Activated CD4-positive, alpha-beta T cell treated with anti-CD3 and anti-CD28 coated beads for 36 hours (primary cell): Measurements from ENCODE around the gene SGIP1. TPM values are rescaled to one million over a fixed set of nuclear protein-coding genes. Genes with fewer than 3 reads are reported as not detected.

Experiments used
- ATAC-seq: fragments of 200-7000 bp; cut with Tn5 transposase; one replicate; pipeline ENCODE4 v1.10.0; 2021; ENCODE audit warnings: mild to moderate bottlenecking, moderate library complexity
- CTCF ChIA-PET: fragments of 350-600 bp; sonication (Branson Sonifier 250); formaldehyde crosslinking; loops from one replicate; lab custom pipeline; 2021; ENCODE audit warnings: antibody characterized with exemption; lab: Charles Lee
- POLR2A ChIA-PET: fragments of 350-600 bp; sonication (Branson Sonifier 250); formaldehyde crosslinking; loops from one replicate; lab custom pipeline; 2021; ENCODE audit warnings: antibody characterized with exemption, inconsistent platforms; lab: Charles Lee
- DNase-seq: peaks from one replicate; pipeline ENCODE4 v3.0.0-alpha.2; 2020
- H3K27ac Mint-ChIP-seq: one replicate; pipeline ENCODE4 v1.8.0; 2021; ENCODE audit warnings: mixed read lengths
- H3K27me3 Mint-ChIP-seq: one replicate; pipeline ENCODE4 v1.8.0; 2021; ENCODE audit warnings: mixed read lengths
- H3K36me3 Mint-ChIP-seq: one replicate; pipeline ENCODE4 v1.8.0; 2021; ENCODE audit warnings: low read depth, mixed read lengths
- H3K4me1 Mint-ChIP-seq: one replicate; pipeline ENCODE4 v1.8.0; 2021; ENCODE audit warnings: mixed read lengths
- H3K4me3 Mint-ChIP-seq: one replicate; pipeline ENCODE4 v1.8.0; 2021; ENCODE audit warnings: mild to moderate bottlenecking, moderate library complexity, mixed read lengths
- H3K9me3 Mint-ChIP-seq: one replicate; pipeline ENCODE4 v1.8.0; 2021; ENCODE audit warnings: low read depth, mixed read lengths
- intact Hi-C, 2 experiments: fragments of 100-400 bp; cut with DNase I in 1 of 2; cut with micrococcal nuclease in 1 of 2; formaldehyde crosslinking; loops; one replicate each; pipeline versions ENCODE4 v1.14.2 to v1.15.1; 2022 to 2024; cut with DNase I, micrococcal nuclease
- total RNA-seq, 2 experiments: library from RNA; stranded (reverse); gene quantifications; one replicate each; pipeline ENCODE4 v1.2.3, GENCODE V29; 2021

The SGIP1 gene
- total RNA-seq, 2 experiments from 2014 or later: 0.02 to 0.05 TPM

DNA sequence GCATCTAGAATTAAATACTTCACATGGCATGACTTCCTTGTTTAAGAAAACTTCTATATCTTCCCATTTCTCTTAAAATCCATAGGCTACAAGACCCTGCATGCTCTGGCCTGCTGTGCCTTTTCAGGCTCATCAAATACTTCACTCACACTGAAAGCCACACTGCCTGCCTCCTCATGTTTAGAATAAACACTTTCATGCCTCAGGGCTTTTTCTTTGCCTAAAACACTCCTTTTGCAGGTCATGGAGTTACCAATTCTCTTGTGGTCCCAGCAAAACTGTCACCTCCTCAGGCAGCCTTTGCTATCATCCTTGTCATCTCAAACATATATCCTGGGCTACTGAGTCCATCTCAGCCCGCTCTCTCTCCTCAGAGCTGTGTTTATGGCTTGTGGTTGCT is 5.5 kb downstream of the SGIP1 start:
- POLR2A ChIA-PET: no interaction called here
- H3K36me3 Mint-ChIP-seq: no peaks in the 10 kb centered on the region
- no peak for ATAC-seq
- no peaks in the 10 kb centered on the region for H3K9me3 Mint-ChIP-seq
- no peak overlapping the region for H3K4me3 Mint-ChIP-seq
- no peak for DNase-seq
- intact Hi-C loops: loop anchor here (10.0 kb wide), 1 partner anchor 185 kb away; no protein-coding TSS in a partner anchor
- H3K4me1 Mint-ChIP-seq: no peaks in the 10 kb centered on the region
- H3K27ac Mint-ChIP-seq: no peak overlapping the region
- CTCF ChIA-PET: no interaction called here
- peaks cover 10% of the 10 kb centered on the region for H3K27me3 Mint-ChIP-seq

DNA sequence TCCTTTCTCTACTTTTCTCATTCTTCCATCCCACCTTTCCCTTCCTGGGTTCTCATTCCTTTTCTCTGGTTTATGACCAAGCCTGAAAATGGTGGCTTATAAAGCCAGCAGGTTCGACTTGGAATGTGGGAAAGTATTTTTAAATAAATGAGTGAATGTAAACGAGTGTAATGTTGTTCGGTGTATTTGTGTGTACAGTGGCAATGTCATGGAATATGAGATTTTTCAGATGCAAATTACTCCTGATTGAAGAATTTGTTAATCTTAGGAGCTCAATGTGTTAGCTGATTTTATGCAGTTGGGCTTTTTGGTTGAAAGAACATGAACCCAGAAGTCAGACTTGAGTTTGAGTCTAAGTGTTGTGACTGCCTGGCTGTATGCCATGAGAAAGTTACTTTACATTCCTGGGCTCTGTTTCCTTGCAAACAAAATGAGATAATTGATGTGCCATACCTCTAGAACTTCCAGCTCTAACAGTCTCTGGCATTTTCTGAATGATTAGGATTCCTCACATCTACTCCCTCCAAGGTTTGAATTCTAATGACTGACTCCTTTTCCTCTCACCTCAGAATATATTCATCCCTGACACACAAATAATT is 6.6 kb downstream of the SGIP1 start:
- POLR2A ChIA-PET: no interaction called here
- no peak overlapping the region for H3K27ac Mint-ChIP-seq
- CTCF ChIA-PET: interaction anchor here (1.5 kb wide), 1 partner anchor 36 kb away, joined by 4 read pairs; no protein-coding TSS in a partner anchor
- intact Hi-C loops: no loop called here
- no peaks in the 10 kb centered on the region for H3K4me1 Mint-ChIP-seq
- DNase-seq (no peak), ATAC-seq (no peak)
- H3K4me3 Mint-ChIP-seq: no peak overlapping the region
- H3K27me3 Mint-ChIP-seq: peaks cover 5% of the 10 kb centered on the region
- no peaks in the 10 kb centered on the region for H3K9me3 Mint-ChIP-seq
- no peaks in the 10 kb centered on the region for H3K36me3 Mint-ChIP-seq

DNA sequence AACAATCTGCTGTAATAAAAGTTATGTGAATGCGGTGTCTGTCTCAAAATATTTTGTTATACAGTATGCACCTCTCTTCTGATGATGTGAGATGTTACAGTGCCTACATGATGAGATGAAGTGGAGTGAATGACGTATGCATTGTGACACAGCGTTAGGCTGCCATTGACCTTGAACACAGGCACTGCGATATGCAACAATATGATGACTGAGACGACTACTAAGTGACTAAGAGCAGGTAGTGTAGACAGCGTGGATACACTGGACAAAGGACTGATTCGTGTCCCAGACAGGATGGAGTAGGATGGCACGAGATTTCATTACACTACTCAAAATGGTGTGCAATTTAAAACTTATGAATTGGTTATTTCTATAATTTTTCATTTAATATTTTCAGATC is 8.4 kb downstream of the SGIP1 start:
- Mint-ChIP-seq H3K4me3 (no peak overlapping the region), H3K27me3 (peaks cover 2% of the 10 kb centered on the region), H3K9me3 (no peaks in the 10 kb centered on the region), H3K4me1 (no peaks in the 10 kb centered on the region), H3K36me3 (no peaks in the 10 kb centered on the region), H3K27ac (no peak overlapping the region)
- intact Hi-C loops: no loop called here
- ChIA-PET POLR2A (no interaction called here), CTCF (no interaction called here)
- no peak for DNase-seq
- ATAC-seq: no peak

DNA sequence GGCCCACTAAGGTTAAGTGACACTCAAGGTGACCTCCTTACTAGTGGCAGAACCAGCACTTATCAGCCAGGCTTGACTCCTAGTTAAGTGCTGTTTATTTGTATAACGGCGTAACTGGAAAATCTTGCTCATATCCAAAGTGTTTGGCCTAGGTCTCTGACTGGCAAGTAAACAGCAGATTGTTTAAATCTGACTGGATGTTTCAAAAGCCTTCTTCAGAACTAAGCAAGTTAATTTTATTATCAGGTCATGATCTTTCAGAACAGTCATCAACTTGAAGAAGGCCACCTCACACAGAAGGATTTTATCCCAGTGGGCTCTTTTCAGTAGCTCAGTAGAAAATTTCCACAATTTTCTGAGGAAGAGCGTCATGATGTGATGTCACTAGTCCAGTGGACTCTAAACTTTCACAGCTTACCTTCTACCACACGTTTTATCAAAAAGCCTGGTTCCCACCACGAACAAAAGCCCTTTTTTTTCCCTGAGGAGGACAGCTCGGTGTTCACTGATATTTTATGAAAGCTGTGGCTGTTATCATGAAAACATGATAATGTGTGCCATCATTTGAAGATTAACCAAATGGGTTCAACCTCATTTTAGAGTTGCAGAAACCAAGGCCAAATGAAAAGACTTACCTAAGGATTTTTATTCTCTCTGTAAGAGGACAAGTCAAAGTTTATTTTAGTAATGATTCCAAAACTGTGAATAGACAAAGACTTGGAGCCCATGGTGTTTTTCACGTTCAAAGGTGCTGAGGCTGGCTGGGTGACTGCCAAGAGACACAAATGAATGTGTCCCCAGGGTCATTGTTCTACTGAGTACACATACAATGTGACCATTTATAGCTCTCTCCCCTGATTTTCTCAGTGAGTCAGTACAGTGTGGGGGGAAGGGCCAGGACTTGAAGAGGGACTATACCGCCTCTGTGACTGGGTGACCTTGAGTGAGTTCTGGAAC is 9.1 kb downstream of the SGIP1 start:
- Mint-ChIP-seq H3K4me1 (no peaks in the 10 kb centered on the region), H3K36me3 (no peaks in the 10 kb centered on the region), H3K27me3 (peaks cover 4% of the 10 kb centered on the region), H3K27ac (no peak overlapping the region), H3K4me3 (no peak overlapping the region), H3K9me3 (no peaks in the 10 kb centered on the region)
- DNase-seq (no peak), ATAC-seq (no peak)
- intact Hi-C loops: no loop called here
- ChIA-PET CTCF (no interaction called here), POLR2A (no interaction called here)

DNA sequence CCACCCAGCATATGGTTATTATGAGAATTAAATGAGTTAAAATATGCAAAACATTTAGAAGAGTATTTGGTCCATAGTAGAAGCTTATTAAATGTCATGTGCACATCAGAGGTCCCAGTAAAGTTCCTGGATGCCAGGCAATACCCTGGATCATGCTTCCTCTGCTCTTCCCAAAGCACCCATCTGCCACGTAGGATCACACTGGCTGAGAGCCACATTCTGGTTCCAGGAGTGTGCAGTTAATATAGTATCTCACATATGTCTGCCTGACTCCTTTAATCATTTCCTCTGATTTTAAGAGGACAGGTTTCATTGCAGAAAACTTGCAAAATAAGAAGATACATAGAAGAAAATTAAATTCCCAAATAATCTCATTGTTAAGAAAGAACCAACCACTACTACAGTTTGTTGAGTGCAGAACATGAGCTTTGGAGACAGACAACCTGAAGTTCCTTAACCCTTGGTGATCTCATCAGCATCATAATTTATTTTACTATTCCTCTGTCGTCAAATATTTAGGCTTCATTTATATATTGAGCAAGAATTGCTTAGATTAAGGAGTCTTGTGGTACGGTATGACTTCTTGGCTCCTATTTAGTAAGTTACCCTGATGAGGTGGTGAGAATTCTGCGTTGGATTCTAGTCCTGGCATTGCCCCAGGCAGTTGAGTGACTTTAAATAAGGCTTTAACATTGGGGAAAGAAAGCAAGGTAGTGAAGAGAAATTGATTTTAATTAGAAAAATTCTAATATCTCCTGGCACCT is 12.3 kb downstream of the SGIP1 start:
- no peak for DNase-seq
- H3K36me3 Mint-ChIP-seq: no peaks in the 10 kb centered on the region
- no peak overlapping the region for H3K27ac Mint-ChIP-seq
- H3K27me3 Mint-ChIP-seq: peaks cover 2% of the 10 kb centered on the region
- H3K4me1 Mint-ChIP-seq: no peaks in the 10 kb centered on the region
- H3K4me3 Mint-ChIP-seq: no peak overlapping the region
- intact Hi-C loops: no loop called here
- no peak for ATAC-seq
- H3K9me3 Mint-ChIP-seq: no peaks in the 10 kb centered on the region
- ChIA-PET POLR2A (no interaction called here), CTCF (no interaction called here)

DNA sequence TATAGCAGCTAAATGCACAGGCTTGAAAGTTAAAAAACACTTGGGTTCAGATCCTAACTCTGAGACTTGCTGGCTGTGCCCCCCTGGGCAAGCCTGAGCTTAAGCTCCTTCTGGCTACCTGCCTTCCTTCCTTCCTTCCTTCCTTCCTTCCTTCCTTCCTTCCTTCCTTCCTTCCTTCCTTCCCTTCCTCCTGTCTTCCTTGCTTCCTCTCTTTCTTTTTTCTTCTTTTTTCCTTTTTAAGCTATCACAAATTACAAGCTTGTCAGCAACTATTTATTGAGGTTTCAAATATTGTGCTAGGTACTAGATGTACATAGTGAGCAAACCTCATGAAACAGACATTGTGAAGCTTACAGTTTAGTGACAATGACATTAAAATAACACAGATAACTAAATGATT is 15.1 kb downstream of the SGIP1 start:
- ChIA-PET CTCF (interaction anchor here (0.8 to 2.5 kb wide), 4 partner anchors 25 to 303 kb away, joined by 3 to 7 read pairs (median 4); no protein-coding TSS in a partner anchor), POLR2A (no interaction called here)
- Mint-ChIP-seq H3K36me3 (no peaks in the 10 kb centered on the region), H3K4me1 (no peaks in the 10 kb centered on the region), H3K9me3 (no peaks in the 10 kb centered on the region), H3K27me3 (peaks cover 4% of the 10 kb centered on the region), H3K27ac (no peak overlapping the region), H3K4me3 (no peak overlapping the region)
- intact Hi-C loops: no loop called here
- ATAC-seq (no peak), DNase-seq (no peak)

DNA sequence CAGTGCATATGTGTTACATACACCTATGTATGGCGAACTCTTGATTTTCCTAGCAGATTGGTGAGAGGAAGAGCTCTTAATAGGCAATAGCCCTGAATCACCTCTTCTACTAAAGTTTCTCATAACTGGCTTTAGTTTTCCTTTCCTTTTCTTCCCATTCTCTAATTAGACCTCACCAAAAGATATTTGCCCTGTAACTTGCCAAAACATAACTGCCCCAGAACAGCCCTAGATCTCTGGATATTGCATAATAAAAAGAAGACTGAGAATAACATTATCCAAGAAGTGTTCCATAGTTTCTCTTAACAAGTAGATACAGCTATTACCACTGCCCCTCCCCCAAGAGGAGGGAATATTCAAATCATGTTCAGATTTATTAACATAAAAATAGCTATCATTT is 16.3 kb downstream of the SGIP1 start:
- H3K4me3 Mint-ChIP-seq: no peak overlapping the region
- H3K27ac Mint-ChIP-seq: no peak overlapping the region
- peaks cover 4% of the 10 kb centered on the region for H3K27me3 Mint-ChIP-seq
- CTCF ChIA-PET: interaction anchor here (0.7 to 2.5 kb wide), 2 partner anchors 38 to 46 kb away, joined by 3 to 5 read pairs; no protein-coding TSS in a partner anchor
- ATAC-seq (no peak), DNase-seq (no peak)
- H3K9me3 Mint-ChIP-seq: no peaks in the 10 kb centered on the region
- H3K36me3 Mint-ChIP-seq: no peaks in the 10 kb centered on the region
- no peaks in the 10 kb centered on the region for H3K4me1 Mint-ChIP-seq
- intact Hi-C loops: no loop called here
- POLR2A ChIA-PET: no interaction called here

DNA sequence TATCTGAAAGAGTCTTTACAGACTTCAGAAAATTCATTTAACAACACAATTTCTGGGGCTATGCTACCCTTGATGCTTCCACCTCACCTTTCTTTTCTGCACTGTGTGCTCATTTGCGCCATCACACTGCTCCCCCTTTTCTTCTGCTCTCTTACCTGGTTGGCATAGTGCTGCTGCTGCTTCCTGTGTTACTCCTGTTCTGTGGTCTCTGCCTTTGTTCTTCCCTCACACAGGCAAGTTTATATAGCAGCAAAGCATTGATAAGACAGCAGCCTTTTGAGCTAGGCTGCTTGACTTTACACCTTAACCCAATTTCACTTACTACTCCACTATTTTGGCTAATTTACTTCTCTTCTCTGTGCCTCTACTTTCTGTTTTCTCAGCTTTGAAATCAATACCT is 18.3 kb downstream of the SGIP1 start:
- H3K9me3 Mint-ChIP-seq: no peaks in the 10 kb centered on the region
- ChIA-PET POLR2A (no interaction called here), CTCF (no interaction called here)
- ATAC-seq (no peak), DNase-seq (no peak)
- H3K36me3 Mint-ChIP-seq: no peaks in the 10 kb centered on the region
- no peak overlapping the region for H3K4me3 Mint-ChIP-seq
- H3K27ac Mint-ChIP-seq: no peak overlapping the region
- peaks cover 4% of the 10 kb centered on the region for H3K27me3 Mint-ChIP-seq
- no peaks in the 10 kb centered on the region for H3K4me1 Mint-ChIP-seq
- intact Hi-C loops: no loop called here

DNA sequence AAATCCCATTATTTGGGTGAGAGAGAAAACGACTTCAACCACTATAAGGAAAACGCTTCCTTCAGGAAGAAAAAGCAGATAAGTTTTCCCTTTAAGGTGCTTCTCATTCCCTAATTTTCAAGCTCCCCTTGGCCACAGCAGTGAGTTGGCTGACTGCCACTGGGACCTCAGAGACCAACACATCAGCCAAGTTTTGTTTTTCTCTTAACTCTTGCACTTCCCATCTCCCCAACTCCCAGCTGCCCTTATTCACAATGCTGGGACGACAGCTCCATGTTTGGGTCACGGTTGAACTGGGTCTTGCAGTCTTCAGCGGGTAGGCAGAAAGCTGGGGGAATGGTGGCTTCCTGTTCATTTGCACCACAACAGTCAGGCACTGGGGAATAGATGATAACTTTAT is 18.9 kb downstream of the SGIP1 start:
- ChIA-PET POLR2A (no interaction called here), CTCF (no interaction called here)
- intact Hi-C loops: no loop called here
- DNase-seq (no peak), ATAC-seq (no peak)
- Mint-ChIP-seq H3K4me1 (no peaks in the 10 kb centered on the region), H3K4me3 (no peak overlapping the region), H3K27ac (no peak overlapping the region), H3K9me3 (no peaks in the 10 kb centered on the region), H3K36me3 (no peaks in the 10 kb centered on the region), H3K27me3 (peaks cover 2% of the 10 kb centered on the region)

DNA sequence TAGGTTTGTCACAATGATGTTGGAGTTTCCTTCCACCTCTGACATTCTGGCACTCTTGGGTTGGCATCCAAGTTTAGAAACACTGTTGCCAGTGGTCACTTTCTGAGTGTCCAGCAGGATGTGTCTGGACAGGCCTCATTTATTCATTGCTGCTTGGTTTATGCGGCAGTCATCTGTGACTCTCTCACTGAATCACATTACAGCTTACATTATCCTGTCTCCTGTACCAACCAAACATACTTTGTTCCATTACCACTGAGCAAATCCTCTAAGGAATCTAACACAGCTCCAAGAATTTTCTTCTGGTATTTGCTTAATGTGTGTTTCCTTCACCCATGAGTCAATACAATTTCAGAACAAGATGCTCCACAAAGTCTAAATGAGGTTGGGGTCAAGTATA is 19.9 kb downstream of the SGIP1 start:
- intact Hi-C loops: no loop called here
- no peaks in the 10 kb centered on the region for H3K36me3 Mint-ChIP-seq
- no peak overlapping the region for H3K4me3 Mint-ChIP-seq
- H3K4me1 Mint-ChIP-seq: no peaks in the 10 kb centered on the region
- ChIA-PET POLR2A (interaction anchor here (0.6 kb wide), 1 partner anchor 1133 kb away, joined by 3 read pairs; the partner anchor contains the start of genes LEPR and LEPROT), CTCF (no interaction called here)
- peaks cover 2% of the 10 kb centered on the region for H3K27me3 Mint-ChIP-seq
- ATAC-seq: no peak
- H3K9me3 Mint-ChIP-seq: no peaks in the 10 kb centered on the region
- no peak for DNase-seq
- H3K27ac Mint-ChIP-seq: no peak overlapping the region

DNA sequence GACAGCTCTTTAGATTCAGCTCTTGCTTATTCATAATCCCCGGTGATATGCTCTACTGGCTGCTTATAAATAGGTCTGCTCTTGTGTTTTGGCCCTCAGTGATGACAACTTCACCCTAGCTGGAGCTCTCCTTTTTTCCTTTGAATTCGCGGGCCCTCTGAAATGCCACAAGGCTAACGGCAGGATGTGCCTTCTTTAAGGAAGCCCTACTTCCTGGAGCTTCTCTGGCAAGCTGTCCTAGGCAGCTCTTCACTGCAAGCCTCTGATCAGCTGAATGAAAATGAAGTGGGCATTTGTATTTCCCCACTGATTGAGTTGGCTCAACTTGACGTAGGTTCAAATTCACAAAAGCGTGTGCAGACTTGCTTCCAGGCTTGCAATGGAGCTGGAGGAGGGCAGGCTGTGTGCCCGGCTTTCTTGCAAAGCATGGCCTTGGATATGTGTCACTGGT is 22.2 kb downstream of the SGIP1 start:
- Mint-ChIP-seq H3K4me1 (no peaks in the 10 kb centered on the region), H3K36me3 (no peaks in the 10 kb centered on the region), H3K27ac (no peak overlapping the region), H3K27me3 (peaks cover 2% of the 10 kb centered on the region), H3K4me3 (no peak overlapping the region), H3K9me3 (no peaks in the 10 kb centered on the region)
- ATAC-seq (no peak), DNase-seq (no peak)
- ChIA-PET POLR2A (no interaction called here), CTCF (interaction anchor here (0.7 kb wide), 1 partner anchor 22 kb away, joined by 3 read pairs; the partner anchor contains the start of gene SGIP1)
- intact Hi-C loops: no loop called here
